K562 (cell line): ENCODE data around the gene ZNF597. TPM values are rescaled to one million over a fixed set of nuclear protein-coding genes. Genes with fewer than 3 reads are reported as not detected.

Experiments
- CHCHD3 ChIP-seq: fragments of 250-450 bp; sonication (Bioruptor Pico); IDR thresholded peaks from 2 replicates; pipeline ENCODE4 v2.1.2; 2022; ENCODE audit warnings: mild to moderate bottlenecking
- ERF ChIP-seq: fragments of 450-650 bp; formaldehyde crosslinking; IDR thresholded peaks from 2 replicates; pipeline ENCODE4 v1.4.0; 2020; ENCODE audit warnings: mild to moderate bottlenecking, mixed read lengths
- GATA2 ChIP-seq: sonication (generic); formaldehyde crosslinking; IDR thresholded peaks from 2 replicates; pipeline ENCODE4 v1.4.0; 2020; ENCODE audit warnings: mild to moderate bottlenecking, missing genetic modification reagents
- HDAC6 ChIP-seq: IDR thresholded peaks from 2 replicates; pipeline ENCODE4 v1.6.1; 2012; ENCODE audit warnings: low read depth, mild to moderate bottlenecking, control low read depth, inconsistent platforms, low read length, moderate library complexity
- HNRNPL ChIP-seq: fragments of 200-400 bp; formaldehyde crosslinking; IDR thresholded peaks from 2 replicates; pipeline ENCODE4 v1.6.1; 2017; ENCODE audit warnings: low read depth, mild to moderate bottlenecking, low read length
- RBFOX2 ChIP-seq: fragments of 200-400 bp; formaldehyde crosslinking; IDR thresholded peaks from 2 replicates; pipeline ENCODE4 v1.6.1; 2017; ENCODE audit warnings: low read depth, mild to moderate bottlenecking, low read length, moderate library complexity
- SP1 ChIP-seq: sonication (generic); formaldehyde crosslinking; IDR thresholded peaks from 2 replicates; pipeline ENCODE4 v1.8.1; 2022; ENCODE audit warnings: mild to moderate bottlenecking, missing genetic modification reagents
- TRIM24 ChIP-seq, 2 experiments: fragments of 450-650 bp; IDR thresholded peaks; 2 replicates each; pipeline ENCODE4 v1.6.1; 2016
- TRIM28 ChIP-seq: fragments of 450-650 bp; IDR thresholded peaks from 2 replicates; pipeline ENCODE4 v1.6.1; 2017
- ZNF12 ChIP-seq: sonication (generic); formaldehyde crosslinking; IDR thresholded peaks from 2 replicates; pipeline ENCODE4 v1.4.0; 2020; ENCODE audit warnings: mild to moderate bottlenecking, missing genetic modification reagents
- ZNF121 ChIP-seq: sonication (generic); formaldehyde crosslinking; conservative IDR thresholded peaks from 2 replicates; pipeline ENCODE4 v1.8.0; 2022; ENCODE audit warnings: missing genetic modification reagents
- polyA plus RNA-seq, 8 experiments: library from polyadenylated mRNA; depleted of rRNA in 4 of 8; stranded (reverse) in 5 of 8; unstranded in 3 of 8; fragments of >200 nt; fragmentation: Nextera tagmentation in 2 of 8; fragmentation: Illumina TruSeq in 1 of 8; extraction: Ambion mirVana in 2 of 8; extraction: Trizol in 1 of 8; gene quantifications; 2 replicates each; pipeline versions ENCODE4 v1.2.1 to v1.2.3, GENCODE V29; 2011 to 2014; ENCODE audit warnings: inconsistent platforms in 1 of 8, missing spikeins in 1 of 8
- total RNA-seq, 7 experiments: library from RNA; depleted of rRNA in 6 of 7; stranded (reverse); fragments of >200 nt in 6 of 7; fragmentation: Illumina TruSeq in 2 of 7; extraction: Trizol in 2 of 7; gene quantifications; 2 replicates each; pipeline versions ENCODE4 v1.2.1 to v1.2.3, GENCODE V29; 2011 to 2021; ENCODE audit warnings: low replicate concordance in 1 of 7
- TF ChIP-seq, protein P1 (sequence below): fragments of 250-450 bp; sonication (Bioruptor Pico); IDR thresholded peaks from 2 replicates; pipeline ENCODE4 v1.5.1; 2021; ENCODE audit warnings: mild to moderate bottlenecking
- TF ChIP-seq, protein P2 (sequence below): IDR thresholded peaks from 3 replicates; pipeline ENCODE4 v1.6.1; 2011; ENCODE audit warnings: borderline replicate concordance, mild to moderate bottlenecking; ENCODE audit not compliant: insufficient read length, insufficient read depth
- TF ChIP-seq, protein P3 (sequence below): fragments of 450-650 bp; IDR thresholded peaks from 2 replicates; pipeline ENCODE4 v1.6.1; 2016; ENCODE audit warnings: mild to moderate bottlenecking, moderate library complexity

The ZNF597 gene
- total and polyA plus RNA-seq, 9 of the 15 experiments (the other 6 are each of a cell fraction or from before 2014, with no cell fraction given) = 0.14 to 0.68 (median 0.42) TPM

DNA sequence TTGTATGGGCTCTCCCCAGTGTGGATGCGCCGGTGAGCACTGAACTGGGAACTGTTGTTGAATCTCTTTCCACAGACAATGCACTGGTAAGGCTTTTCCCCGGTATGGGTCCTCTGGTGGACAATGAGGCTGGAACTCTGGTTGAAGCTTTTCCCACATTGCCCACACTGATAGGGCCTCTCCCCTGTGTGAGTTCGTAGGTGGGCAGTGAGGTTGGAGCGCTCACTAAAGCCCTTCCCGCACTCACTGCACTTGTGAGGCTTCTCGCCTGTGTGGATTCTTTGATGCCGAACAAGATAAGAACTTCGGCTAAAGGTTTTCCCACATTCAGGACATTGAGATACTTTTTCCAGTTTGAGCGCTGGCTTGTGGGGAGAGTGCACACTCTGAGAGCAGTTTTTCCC is 60.3 kb downstream of the ZNF597 start (continued):
- TF ChIP-seq, protein P1, sequence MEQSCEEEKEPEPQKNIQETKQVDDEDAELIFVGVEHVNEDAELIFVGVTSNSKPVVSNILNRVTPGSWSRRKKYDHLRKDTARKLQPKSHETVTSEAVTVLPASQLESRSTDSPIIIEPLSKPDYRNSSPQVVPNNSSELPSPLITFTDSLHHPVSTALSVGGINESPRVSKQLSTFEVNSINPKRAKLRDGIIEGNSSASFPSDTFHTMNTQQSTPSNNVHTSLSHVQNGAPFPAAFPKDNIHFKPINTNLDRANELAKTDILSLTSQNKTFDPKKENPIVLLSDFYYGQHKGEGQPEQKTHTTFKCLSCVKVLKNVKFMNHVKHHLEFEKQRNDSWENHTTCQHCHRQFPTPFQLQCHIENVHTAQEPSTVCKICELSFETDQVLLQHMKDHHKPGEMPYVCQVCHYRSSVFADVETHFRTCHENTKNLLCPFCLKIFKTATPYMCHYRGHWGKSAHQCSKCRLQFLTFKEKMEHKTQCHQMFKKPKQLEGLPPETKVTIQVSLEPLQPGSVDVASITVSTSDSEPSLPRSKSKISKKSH (CRISPR knock-in tag) = peak; percentile 86
- TF ChIP-seq GATA2 (CRISPR knock-in tag) (no peak; the same call in 1 of the 2 replicates), ZNF12 (no peak), TRIM28 (peak; percentile 100), HNRNPL (no peak), HDAC6 (0 out of 2 replicates have a peak, but pooled peaks have one; percentile 88), CHCHD3 (CRISPR knock-in tag) (no peak), TRIM24 (IDR thresholded peaks at IDR 0.05) (peak; percentile 9 to 81; a peak in 3 of 4 replicates), ZNF121 (CRISPR knock-in tag) (no peak), SP1 (CRISPR knock-in tag) (no peak), RBFOX2 (no peak), ERF (CRISPR knock-in tag) (no peak)
- TF ChIP-seq, protein P2, sequence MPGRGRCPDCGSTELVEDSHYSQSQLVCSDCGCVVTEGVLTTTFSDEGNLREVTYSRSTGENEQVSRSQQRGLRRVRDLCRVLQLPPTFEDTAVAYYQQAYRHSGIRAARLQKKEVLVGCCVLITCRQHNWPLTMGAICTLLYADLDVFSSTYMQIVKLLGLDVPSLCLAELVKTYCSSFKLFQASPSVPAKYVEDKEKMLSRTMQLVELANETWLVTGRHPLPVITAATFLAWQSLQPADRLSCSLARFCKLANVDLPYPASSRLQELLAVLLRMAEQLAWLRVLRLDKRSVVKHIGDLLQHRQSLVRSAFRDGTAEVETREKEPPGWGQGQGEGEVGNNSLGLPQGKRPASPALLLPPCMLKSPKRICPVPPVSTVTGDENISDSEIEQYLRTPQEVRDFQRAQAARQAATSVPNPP = no peak
- TF ChIP-seq, protein P3, sequence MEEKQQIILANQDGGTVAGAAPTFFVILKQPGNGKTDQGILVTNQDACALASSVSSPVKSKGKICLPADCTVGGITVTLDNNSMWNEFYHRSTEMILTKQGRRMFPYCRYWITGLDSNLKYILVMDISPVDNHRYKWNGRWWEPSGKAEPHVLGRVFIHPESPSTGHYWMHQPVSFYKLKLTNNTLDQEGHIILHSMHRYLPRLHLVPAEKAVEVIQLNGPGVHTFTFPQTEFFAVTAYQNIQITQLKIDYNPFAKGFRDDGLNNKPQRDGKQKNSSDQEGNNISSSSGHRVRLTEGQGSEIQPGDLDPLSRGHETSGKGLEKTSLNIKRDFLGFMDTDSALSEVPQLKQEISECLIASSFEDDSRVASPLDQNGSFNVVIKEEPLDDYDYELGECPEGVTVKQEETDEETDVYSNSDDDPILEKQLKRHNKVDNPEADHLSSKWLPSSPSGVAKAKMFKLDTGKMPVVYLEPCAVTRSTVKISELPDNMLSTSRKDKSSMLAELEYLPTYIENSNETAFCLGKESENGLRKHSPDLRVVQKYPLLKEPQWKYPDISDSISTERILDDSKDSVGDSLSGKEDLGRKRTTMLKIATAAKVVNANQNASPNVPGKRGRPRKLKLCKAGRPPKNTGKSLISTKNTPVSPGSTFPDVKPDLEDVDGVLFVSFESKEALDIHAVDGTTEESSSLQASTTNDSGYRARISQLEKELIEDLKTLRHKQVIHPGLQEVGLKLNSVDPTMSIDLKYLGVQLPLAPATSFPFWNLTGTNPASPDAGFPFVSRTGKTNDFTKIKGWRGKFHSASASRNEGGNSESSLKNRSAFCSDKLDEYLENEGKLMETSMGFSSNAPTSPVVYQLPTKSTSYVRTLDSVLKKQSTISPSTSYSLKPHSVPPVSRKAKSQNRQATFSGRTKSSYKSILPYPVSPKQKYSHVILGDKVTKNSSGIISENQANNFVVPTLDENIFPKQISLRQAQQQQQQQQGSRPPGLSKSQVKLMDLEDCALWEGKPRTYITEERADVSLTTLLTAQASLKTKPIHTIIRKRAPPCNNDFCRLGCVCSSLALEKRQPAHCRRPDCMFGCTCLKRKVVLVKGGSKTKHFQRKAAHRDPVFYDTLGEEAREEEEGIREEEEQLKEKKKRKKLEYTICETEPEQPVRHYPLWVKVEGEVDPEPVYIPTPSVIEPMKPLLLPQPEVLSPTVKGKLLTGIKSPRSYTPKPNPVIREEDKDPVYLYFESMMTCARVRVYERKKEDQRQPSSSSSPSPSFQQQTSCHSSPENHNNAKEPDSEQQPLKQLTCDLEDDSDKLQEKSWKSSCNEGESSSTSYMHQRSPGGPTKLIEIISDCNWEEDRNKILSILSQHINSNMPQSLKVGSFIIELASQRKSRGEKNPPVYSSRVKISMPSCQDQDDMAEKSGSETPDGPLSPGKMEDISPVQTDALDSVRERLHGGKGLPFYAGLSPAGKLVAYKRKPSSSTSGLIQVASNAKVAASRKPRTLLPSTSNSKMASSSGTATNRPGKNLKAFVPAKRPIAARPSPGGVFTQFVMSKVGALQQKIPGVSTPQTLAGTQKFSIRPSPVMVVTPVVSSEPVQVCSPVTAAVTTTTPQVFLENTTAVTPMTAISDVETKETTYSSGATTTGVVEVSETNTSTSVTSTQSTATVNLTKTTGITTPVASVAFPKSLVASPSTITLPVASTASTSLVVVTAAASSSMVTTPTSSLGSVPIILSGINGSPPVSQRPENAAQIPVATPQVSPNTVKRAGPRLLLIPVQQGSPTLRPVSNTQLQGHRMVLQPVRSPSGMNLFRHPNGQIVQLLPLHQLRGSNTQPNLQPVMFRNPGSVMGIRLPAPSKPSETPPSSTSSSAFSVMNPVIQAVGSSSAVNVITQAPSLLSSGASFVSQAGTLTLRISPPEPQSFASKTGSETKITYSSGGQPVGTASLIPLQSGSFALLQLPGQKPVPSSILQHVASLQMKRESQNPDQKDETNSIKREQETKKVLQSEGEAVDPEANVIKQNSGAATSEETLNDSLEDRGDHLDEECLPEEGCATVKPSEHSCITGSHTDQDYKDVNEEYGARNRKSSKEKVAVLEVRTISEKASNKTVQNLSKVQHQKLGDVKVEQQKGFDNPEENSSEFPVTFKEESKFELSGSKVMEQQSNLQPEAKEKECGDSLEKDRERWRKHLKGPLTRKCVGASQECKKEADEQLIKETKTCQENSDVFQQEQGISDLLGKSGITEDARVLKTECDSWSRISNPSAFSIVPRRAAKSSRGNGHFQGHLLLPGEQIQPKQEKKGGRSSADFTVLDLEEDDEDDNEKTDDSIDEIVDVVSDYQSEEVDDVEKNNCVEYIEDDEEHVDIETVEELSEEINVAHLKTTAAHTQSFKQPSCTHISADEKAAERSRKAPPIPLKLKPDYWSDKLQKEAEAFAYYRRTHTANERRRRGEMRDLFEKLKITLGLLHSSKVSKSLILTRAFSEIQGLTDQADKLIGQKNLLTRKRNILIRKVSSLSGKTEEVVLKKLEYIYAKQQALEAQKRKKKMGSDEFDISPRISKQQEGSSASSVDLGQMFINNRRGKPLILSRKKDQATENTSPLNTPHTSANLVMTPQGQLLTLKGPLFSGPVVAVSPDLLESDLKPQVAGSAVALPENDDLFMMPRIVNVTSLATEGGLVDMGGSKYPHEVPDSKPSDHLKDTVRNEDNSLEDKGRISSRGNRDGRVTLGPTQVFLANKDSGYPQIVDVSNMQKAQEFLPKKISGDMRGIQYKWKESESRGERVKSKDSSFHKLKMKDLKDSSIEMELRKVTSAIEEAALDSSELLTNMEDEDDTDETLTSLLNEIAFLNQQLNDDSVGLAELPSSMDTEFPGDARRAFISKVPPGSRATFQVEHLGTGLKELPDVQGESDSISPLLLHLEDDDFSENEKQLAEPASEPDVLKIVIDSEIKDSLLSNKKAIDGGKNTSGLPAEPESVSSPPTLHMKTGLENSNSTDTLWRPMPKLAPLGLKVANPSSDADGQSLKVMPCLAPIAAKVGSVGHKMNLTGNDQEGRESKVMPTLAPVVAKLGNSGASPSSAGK = peak; percentile 18; the same call in 1 of the 2 replicates
